ENCODE measurements around the gene SLCO1B3. TPM values are rescaled to one million over a fixed set of nuclear protein-coding genes. Genes with fewer than 3 reads are reported as not detected.
A peak's percentile ranks its signal among the peaks of the same experiment; 100 is the strongest.

SLCO1B3 gene
- total and polyA plus RNA-seq, 2 experiments from 2014 or later: 0.17 TPM; not detected in 1

DNA sequence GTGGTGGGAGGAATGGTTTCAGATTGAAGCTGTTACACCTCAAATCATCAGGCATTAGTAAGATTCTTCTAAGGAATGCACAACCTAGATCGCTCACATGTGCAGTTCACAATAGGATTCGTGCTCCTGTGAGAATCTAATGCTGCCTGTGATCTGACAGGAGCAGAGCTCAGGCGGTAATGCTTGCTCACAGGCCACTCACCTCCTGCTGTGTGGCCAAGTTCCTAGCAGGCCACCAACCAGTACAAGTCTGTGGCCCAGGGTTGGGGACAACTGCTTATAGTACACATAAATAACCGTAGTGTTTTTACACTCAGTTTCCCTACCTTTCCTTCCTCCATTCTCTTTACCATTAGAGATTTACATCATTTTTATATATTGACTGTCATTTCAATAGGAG lies 121.4 kb downstream of the SLCO1B3 start:
- ATAC-seq (peak; percentile 32; the same call in 1 of the 3 replicates), DNase-seq (ENCODE audit: low spot score) (peak; percentile 1)

More for the DNA sequence above, 121.4 kb downstream of the SLCO1B3 start:
- no peaks in the 10 kb centered on the region for H3K36me3 ChIP-seq (ENCODE audit: insufficient read depth)
- H3K9me2 ChIP-seq (ENCODE audit: insufficient read depth): no peaks in the 10 kb centered on the region; the same call in 1 of the 2 replicates
- Mint-ChIP-seq H3K27me3 (ENCODE audit: insufficient read depth, low read depth, poor library complexity) (no peaks in the 10 kb centered on the region), H3K27ac (no peak overlapping the region), H3K9me3 (peaks cover 6% of the 10 kb centered on the region; the same call in 2 of the 3 replicates), H3K36me3 (ENCODE audit: low read depth) (no peaks in the 10 kb centered on the region), H3K4me1 (no peaks in the 10 kb centered on the region), H3K4me3 (no peak overlapping the region)
- no peaks in the 10 kb centered on the region for H3F3A ChIP-seq (replicated peaks; ENCODE audit: low read depth)
- 0 out of 2 replicates have a peak overlapping the region, but pooled peaks have one; percentile 30 for H2AFZ ChIP-seq
- no peak for TF ChIP-seq CTCF (conservative IDR thresholded peaks at IDR 0.05; ENCODE audit: low read depth in 2 of 2)
- TF ChIP-seq STAT1 (IDR thresholded peaks at IDR 0.05; ENCODE audit: unreplicated experiment): no peak
- no peak for TF ChIP-seq JUNB (IDR thresholded peaks at IDR 0.05; ENCODE audit: unreplicated experiment)
- TF ChIP-seq CREB1 (CRISPR knock-in tag; IDR thresholded peaks at IDR 0.05; ENCODE audit: low read depth): no peak
- TF ChIP-seq ZNF331 (CRISPR knock-in tag; IDR thresholded peaks at IDR 0.05; ENCODE audit: low read depth): no peak
- TF ChIP-seq, protein P1, sequence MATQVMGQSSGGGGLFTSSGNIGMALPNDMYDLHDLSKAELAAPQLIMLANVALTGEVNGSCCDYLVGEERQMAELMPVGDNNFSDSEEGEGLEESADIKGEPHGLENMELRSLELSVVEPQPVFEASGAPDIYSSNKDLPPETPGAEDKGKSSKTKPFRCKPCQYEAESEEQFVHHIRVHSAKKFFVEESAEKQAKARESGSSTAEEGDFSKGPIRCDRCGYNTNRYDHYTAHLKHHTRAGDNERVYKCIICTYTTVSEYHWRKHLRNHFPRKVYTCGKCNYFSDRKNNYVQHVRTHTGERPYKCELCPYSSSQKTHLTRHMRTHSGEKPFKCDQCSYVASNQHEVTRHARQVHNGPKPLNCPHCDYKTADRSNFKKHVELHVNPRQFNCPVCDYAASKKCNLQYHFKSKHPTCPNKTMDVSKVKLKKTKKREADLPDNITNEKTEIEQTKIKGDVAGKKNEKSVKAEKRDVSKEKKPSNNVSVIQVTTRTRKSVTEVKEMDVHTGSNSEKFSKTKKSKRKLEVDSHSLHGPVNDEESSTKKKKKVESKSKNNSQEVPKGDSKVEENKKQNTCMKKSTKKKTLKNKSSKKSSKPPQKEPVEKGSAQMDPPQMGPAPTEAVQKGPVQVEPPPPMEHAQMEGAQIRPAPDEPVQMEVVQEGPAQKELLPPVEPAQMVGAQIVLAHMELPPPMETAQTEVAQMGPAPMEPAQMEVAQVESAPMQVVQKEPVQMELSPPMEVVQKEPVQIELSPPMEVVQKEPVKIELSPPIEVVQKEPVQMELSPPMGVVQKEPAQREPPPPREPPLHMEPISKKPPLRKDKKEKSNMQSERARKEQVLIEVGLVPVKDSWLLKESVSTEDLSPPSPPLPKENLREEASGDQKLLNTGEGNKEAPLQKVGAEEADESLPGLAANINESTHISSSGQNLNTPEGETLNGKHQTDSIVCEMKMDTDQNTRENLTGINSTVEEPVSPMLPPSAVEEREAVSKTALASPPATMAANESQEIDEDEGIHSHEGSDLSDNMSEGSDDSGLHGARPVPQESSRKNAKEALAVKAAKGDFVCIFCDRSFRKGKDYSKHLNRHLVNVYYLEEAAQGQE (IDR thresholded peaks at IDR 0.05; ENCODE audit: unreplicated experiment): no peak
- no peak for TF ChIP-seq NANOG (IDR thresholded peaks at IDR 0.05; ENCODE audit: borderline replicate concordance)
- TF ChIP-seq EZH2phosphoT487 (IDR thresholded peaks at IDR 0.05; ENCODE audit: unreplicated experiment): no peak
- no peak for TF ChIP-seq ZNF462 (CRISPR knock-in tag; IDR thresholded peaks at IDR 0.05)
- TF ChIP-seq POLR2AphosphoS5 (IDR thresholded peaks at IDR 0.05; ENCODE audit: low read depth): no peak
- TF ChIP-seq ZNF114 (CRISPR knock-in tag; IDR thresholded peaks at IDR 0.05): no peak
- TF ChIP-seq, protein P2, sequence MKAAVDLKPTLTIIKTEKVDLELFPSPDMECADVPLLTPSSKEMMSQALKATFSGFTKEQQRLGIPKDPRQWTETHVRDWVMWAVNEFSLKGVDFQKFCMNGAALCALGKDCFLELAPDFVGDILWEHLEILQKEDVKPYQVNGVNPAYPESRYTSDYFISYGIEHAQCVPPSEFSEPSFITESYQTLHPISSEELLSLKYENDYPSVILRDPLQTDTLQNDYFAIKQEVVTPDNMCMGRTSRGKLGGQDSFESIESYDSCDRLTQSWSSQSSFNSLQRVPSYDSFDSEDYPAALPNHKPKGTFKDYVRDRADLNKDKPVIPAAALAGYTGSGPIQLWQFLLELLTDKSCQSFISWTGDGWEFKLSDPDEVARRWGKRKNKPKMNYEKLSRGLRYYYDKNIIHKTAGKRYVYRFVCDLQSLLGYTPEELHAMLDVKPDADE (IDR thresholded peaks at IDR 0.05): no peak
- no peak for TF ChIP-seq EZH2 (IDR thresholded peaks at IDR 0.05; ENCODE audit: low read depth, unreplicated experiment)
- no peak overlapping the region for H3K4me2 ChIP-seq
- no peak overlapping the region for H3K27ac ChIP-seq (ENCODE audit: low read depth)
- H3K4me1 ChIP-seq (ENCODE audit: insufficient read depth): no peaks in the 10 kb centered on the region
- H3K79me2 ChIP-seq (replicated peaks; ENCODE audit: insufficient read depth): no peaks in the 10 kb centered on the region
- no peaks in the 10 kb centered on the region for H3K27me3 ChIP-seq (ENCODE audit: insufficient read depth)
- no peak overlapping the region for H3K4me3 ChIP-seq
- H4K20me1 ChIP-seq (replicated peaks; ENCODE audit: insufficient read depth): no peaks in the 10 kb centered on the region

Data from GM23338 (cell line).